ENCODE data around the gene ESCO1. TPM values are rescaled to one million over a fixed set of nuclear protein-coding genes. Genes with fewer than 3 reads are reported as not detected.
"Not testable (repeated sequence)": the region's sequence is repeated elsewhere in the genome, so short reads cannot be mapped to it uniquely, and the experiment has no call there.

ESCO1 gene, protein sequence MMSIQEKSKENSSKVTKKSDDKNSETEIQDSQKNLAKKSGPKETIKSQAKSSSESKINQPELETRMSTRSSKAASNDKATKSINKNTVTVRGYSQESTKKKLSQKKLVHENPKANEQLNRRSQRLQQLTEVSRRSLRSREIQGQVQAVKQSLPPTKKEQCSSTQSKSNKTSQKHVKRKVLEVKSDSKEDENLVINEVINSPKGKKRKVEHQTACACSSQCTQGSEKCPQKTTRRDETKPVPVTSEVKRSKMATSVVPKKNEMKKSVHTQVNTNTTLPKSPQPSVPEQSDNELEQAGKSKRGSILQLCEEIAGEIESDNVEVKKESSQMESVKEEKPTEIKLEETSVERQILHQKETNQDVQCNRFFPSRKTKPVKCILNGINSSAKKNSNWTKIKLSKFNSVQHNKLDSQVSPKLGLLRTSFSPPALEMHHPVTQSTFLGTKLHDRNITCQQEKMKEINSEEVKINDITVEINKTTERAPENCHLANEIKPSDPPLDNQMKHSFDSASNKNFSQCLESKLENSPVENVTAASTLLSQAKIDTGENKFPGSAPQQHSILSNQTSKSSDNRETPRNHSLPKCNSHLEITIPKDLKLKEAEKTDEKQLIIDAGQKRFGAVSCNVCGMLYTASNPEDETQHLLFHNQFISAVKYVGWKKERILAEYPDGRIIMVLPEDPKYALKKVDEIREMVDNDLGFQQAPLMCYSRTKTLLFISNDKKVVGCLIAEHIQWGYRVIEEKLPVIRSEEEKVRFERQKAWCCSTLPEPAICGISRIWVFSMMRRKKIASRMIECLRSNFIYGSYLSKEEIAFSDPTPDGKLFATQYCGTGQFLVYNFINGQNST
- total RNA-seq: 10 to 100 TPM; 14.3 to 16.7 TPM

- Mint-ChIP-seq H3K4me1 (ENCODE audit: low read depth) (peaks cover 26% of the 10 kb centered on the region), H3K36me3 (ENCODE audit: low read depth) (peaks cover 3% of the 10 kb centered on the region), H3K9me3 (no peaks in the 10 kb centered on the region), H3K27ac (peak within 1 kb of the TSS; percentile 96), H3K4me3 (peak within 1 kb of the TSS; percentile 92), H3K27me3 (ENCODE audit: low read depth) (no peaks in the 10 kb centered on the region)
- DNase-seq: peak; percentile 95
- CTCF ChIA-PET: interaction anchor here (0.5 to 4.5 kb wide), 20 partner anchors 11 to 406 kb away, joined by 3 to 116 read pairs (median 3); partner anchors contain the start of genes ABHD3, MIB1 and SNRPD1
- intact Hi-C loops (cut with micrococcal nuclease): loop anchor here (1.0 to 2.0 kb wide), 4 partner anchors 12 to 490 kb away; partner anchors contain the start of genes MIB1, ROCK1 and SNRPD1
These were observed at the start of gene ESCO1 for GRCh38 chr18:21600526-21601410. ESCO1 (minus strand) TSS chr18:21600704; CDS start chr18:21574843, 25,861 bp downstream.

DNA sequence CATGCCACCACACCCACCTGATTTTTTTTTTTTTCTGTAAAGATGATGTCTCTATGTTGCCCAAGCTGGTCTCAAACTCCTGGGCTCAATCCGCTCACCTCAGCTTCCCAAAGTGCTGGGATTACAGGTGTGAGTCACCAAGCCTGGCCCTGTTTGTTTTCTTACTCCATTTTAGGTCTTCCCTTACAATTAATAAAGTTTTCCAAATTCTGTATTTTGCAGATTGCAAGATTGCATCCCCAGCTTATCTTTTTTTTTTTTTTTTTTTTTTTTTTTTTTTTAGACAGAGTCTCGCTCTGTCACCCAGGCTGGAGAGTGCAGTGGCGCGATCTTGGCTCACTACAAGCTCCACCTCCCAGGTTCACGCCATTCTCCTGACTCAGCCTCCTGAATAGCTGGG is 39.9 kb upstream of the ESCO1 start:
- CTCF ChIA-PET: interaction anchor here (0.6 kb wide), 1 partner anchor 40 kb away, joined by 5 read pairs; the partner anchor contains the start of gene ESCO1
- peaks cover 12% of the 10 kb centered on the region for H3K4me1 Mint-ChIP-seq (ENCODE audit: low read depth)
- H3K27me3 Mint-ChIP-seq (ENCODE audit: low read depth); H3K4me3 Mint-ChIP-seq; DNase-seq; H3K27ac Mint-ChIP-seq; intact Hi-C loops (cut with micrococcal nuclease); H3K9me3 Mint-ChIP-seq; H3K36me3 Mint-ChIP-seq (ENCODE audit: low read depth): not testable (repeated sequence)

GRCh38 chr18:21638822-21639221 is 38.3 kb upstream of the ESCO1 start:
- no peak for DNase-seq
- H3K27me3 Mint-ChIP-seq (ENCODE audit: low read depth): no peaks in the 10 kb centered on the region
- H3K4me3 Mint-ChIP-seq: no peak overlapping the region
- no peak overlapping the region for H3K27ac Mint-ChIP-seq
- CTCF ChIA-PET: no interaction called here
- H3K36me3 Mint-ChIP-seq (ENCODE audit: low read depth): peaks cover 5% of the 10 kb centered on the region
- intact Hi-C loops (cut with micrococcal nuclease): loop anchor here (5.0 kb wide), 1 partner anchor 318 kb away; no protein-coding TSS in a partner anchor
- no peaks in the 10 kb centered on the region for H3K9me3 Mint-ChIP-seq
- H3K4me1 Mint-ChIP-seq (ENCODE audit: low read depth): peaks cover 12% of the 10 kb centered on the region

- CTCF ChIA-PET: no interaction called here
- intact Hi-C loops (cut with micrococcal nuclease): loop anchor here (1.0 to 5.0 kb wide), 2 partner anchors 67 to 321 kb away; no protein-coding TSS in a partner anchor
- Mint-ChIP-seq H3K36me3 (ENCODE audit: low read depth) (peaks cover 8% of the 10 kb centered on the region), H3K9me3 (no peaks in the 10 kb centered on the region), H3K4me3 (no peak overlapping the region), H3K27ac (no peak overlapping the region), H3K27me3 (ENCODE audit: low read depth) (no peaks in the 10 kb centered on the region), H3K4me1 (ENCODE audit: low read depth) (peaks cover 12% of the 10 kb centered on the region)
- DNase-seq: no peak
These were observed 36.3 kb upstream of the ESCO1 start for GRCh38 chr18:21636769-21637168.

DNA sequence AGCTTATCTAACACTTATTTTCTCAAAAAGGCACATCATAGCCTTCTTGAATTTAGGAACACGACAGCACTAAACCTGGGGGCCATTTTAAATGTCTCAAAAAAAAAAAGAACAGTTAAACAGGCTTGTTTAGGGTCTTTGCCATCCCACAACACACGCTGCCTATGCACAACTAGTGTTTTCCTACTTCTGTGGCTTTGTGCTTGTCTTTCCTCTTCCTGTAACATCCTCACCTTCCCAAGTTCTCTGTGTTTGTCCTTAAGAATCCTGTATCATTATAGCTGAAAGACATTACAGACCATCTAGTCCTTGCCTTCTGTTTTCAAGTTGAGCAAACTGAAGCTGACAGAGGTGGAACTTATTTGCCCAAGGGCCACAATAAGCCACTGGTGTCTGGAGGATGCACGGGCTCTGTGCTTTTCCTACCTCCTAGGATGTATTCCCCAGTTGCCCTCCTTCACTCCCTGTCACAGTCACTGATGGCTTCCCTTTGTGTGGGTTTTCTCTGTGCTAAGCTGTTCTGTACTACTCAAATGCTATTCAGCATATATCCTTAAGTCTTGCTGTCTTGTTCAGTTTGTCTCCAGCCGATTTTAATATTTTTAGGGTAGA is 34.2 kb upstream of the ESCO1 start:
- peaks cover 12% of the 10 kb centered on the region for H3K4me1 Mint-ChIP-seq (ENCODE audit: low read depth)
- no peak overlapping the region for H3K4me3 Mint-ChIP-seq
- H3K9me3 Mint-ChIP-seq: no peaks in the 10 kb centered on the region
- intact Hi-C loops (cut with micrococcal nuclease): loop anchor here (5.0 kb wide), 1 partner anchor 323 kb away; no protein-coding TSS in a partner anchor
- peaks cover 17% of the 10 kb centered on the region for H3K36me3 Mint-ChIP-seq (ENCODE audit: low read depth)
- no peak overlapping the region for H3K27ac Mint-ChIP-seq
- CTCF ChIA-PET: interaction anchor here (0.6 kb wide), 1 partner anchor 994 kb away, joined by 5 read pairs; no protein-coding TSS in a partner anchor
- H3K27me3 Mint-ChIP-seq (ENCODE audit: low read depth): no peaks in the 10 kb centered on the region
- no peak for DNase-seq

- CTCF ChIA-PET: interaction anchor here (0.5 to 0.8 kb wide), 4 partner anchors 20 to 327 kb away, joined by 3 to 6 read pairs (median 3); no protein-coding TSS in a partner anchor
- peaks cover 11% of the 10 kb centered on the region for H3K4me1 Mint-ChIP-seq (ENCODE audit: low read depth)
- intact Hi-C loops (cut with micrococcal nuclease): no loop called here
- H3K4me3 Mint-ChIP-seq: no peak overlapping the region
- peaks cover 30% of the 10 kb centered on the region for H3K36me3 Mint-ChIP-seq (ENCODE audit: low read depth)
- H3K27ac Mint-ChIP-seq: no peak overlapping the region
- DNase-seq: no peak
- H3K9me3 Mint-ChIP-seq: no peaks in the 10 kb centered on the region
- H3K27me3 Mint-ChIP-seq (ENCODE audit: low read depth): no peaks in the 10 kb centered on the region
These were observed 31.9 kb upstream of the ESCO1 start for GRCh38 chr18:21632393-21632792.

GRCh38 chr18:21629089-21629832 is 28.8 kb upstream of the ESCO1 start:
- no peaks in the 10 kb centered on the region for H3K9me3 Mint-ChIP-seq
- H3K27me3 Mint-ChIP-seq (ENCODE audit: low read depth): no peaks in the 10 kb centered on the region
- DNase-seq: no peak
- CTCF ChIA-PET: interaction anchor here (0.6 to 1.5 kb wide), 2 partner anchors 14 to 17 kb away, joined by 3 read pairs; no protein-coding TSS in a partner anchor
- peaks cover 40% of the 10 kb centered on the region for H3K36me3 Mint-ChIP-seq (ENCODE audit: low read depth)
- H3K27ac Mint-ChIP-seq: peak overlapping the region; percentile 83
- H3K4me1 Mint-ChIP-seq (ENCODE audit: low read depth): peaks cover 11% of the 10 kb centered on the region
- no peak overlapping the region for H3K4me3 Mint-ChIP-seq
- intact Hi-C loops (cut with micrococcal nuclease): no loop called here

GRCh38 chr18:21621640-21622039 is 21.1 kb upstream of the ESCO1 start:
- H3K27ac Mint-ChIP-seq; CTCF ChIA-PET; H3K4me3 Mint-ChIP-seq; intact Hi-C loops (cut with micrococcal nuclease); H3K27me3 Mint-ChIP-seq (ENCODE audit: low read depth); DNase-seq; H3K9me3 Mint-ChIP-seq: not testable (repeated sequence)
- peaks cover 41% of the 10 kb centered on the region for H3K36me3 Mint-ChIP-seq (ENCODE audit: low read depth)
- H3K4me1 Mint-ChIP-seq (ENCODE audit: low read depth): peaks cover 19% of the 10 kb centered on the region

DNA sequence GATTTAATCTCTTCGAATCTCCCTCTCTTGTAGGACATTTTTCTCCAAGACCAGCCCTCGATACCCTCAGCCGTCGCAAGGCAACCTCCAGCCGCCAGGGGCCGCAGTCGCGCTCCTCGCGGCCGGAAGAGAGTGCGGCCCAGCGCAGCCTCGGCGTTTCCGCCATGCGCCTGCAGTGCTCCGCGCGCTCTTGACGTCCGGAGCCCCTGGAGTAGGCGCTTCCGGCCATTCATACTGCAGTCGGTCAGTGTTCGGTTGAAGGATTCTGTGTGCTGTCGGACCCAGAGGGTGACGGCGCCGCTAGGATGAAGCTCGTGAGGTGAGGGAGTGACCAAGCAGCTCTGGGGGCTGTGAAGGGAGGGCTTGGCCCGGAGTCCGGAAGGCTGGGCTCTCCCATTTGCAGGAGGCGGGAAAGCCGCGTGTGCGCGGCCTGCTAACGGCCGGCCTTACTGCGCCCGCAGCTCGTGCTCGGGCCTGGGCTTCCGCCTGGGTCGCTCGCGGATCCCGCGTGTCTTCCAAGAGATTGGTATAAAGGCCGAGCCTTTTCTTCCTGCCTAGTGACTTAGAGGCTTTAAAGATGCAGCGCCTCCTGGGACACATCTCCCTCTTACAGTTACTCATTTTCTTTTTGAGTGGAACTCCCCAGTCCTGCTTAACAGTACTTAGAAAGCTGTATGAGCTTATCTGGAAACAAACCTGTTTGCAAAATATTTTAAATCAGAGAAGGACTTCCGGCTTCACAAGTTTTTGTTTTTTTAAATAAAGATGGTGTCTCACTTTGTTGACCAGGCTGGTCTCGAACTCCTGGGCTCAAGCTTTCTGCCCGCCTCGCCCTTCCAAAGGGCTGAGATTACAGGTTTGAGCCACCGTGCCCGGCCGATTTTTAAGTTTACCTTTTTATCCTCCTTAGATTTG is 11.9 kb upstream of the ESCO1 start, which contains the start of gene SNRPD1:
Gene SNRPD1 (plus strand): TSS at position 190 of the 915 bp plus-strand sequence. CDS start 116 bp downstream, at position 306.
- Mint-ChIP-seq H3K4me1 (ENCODE audit: low read depth) (peaks cover 35% of the 10 kb centered on the region), H3K27me3 (ENCODE audit: low read depth) (no peaks in the 10 kb centered on the region), H3K9me3 (no peaks in the 10 kb centered on the region), H3K27ac (peak within 1 kb of the TSS; percentile 97), H3K4me3 (peak within 1 kb of the TSS; percentile 96), H3K36me3 (ENCODE audit: low read depth) (peaks cover 34% of the 10 kb centered on the region)
- intact Hi-C loops (cut with micrococcal nuclease): loop anchor here (1.0 to 10.0 kb wide), 7 partner anchors 12 to 1840 kb away; partner anchors contain the start of genes ESCO1, MIB1, RIOK3 and ROCK1
- peak; percentile 89 for DNase-seq
- CTCF ChIA-PET: interaction anchor here (0.6 to 8.1 kb wide), 10 partner anchors 7 to 219 kb away, joined by 3 to 116 read pairs (median 4); partner anchors contain the start of genes ESCO1 and MIB1
